ENCODE results near the gene ITM2A. TPM values are rescaled to one million over a fixed set of nuclear protein-coding genes. Genes with fewer than 3 reads are reported as not detected.

The ITM2A gene
- polyA plus RNA-seq, 1 donor, result 526 TPM

Other genes with a start within 250 kb of the ITM2A start
- 0.31 TPM for gene GPR174, start 222.6 kb downstream of the ITM2A start, polyA plus RNA-seq (ENCODE audit: insufficient read length)

All from hindlimb muscle (tissue), 1 donor.